ENCODE data around the gene DTX3. TPM values are rescaled to one million over a fixed set of nuclear protein-coding genes. Genes with fewer than 3 reads are reported as not detected.
A peak's percentile ranks its signal among the peaks of the same experiment; 100 is the strongest.

Gene DTX3
- total RNA-seq, 1 donor from 2014 or later: 18.3 TPM

- H3K27me3 Mint-ChIP-seq (ENCODE audit: low read depth, unreplicated experiment): peaks cover 11% of the 10 kb centered on the region
- no peak overlapping the region for H3K27ac Mint-ChIP-seq (ENCODE audit: unreplicated experiment)
- no peaks in the 10 kb centered on the region for H3K9me3 Mint-ChIP-seq (ENCODE audit: unreplicated experiment)
- FAIRE-seq: no peak
- peaks cover 14% of the 10 kb centered on the region for H3K36me3 Mint-ChIP-seq (ENCODE audit: low read depth, unreplicated experiment)
- Histone ChIP-seq H3K27me3 (ENCODE audit: insufficient read depth, low read length) (no peaks in the 10 kb centered on the region), H3K4me3 (ENCODE audit: insufficient read depth, low read depth, low read length) (no peak overlapping the region), H3K9me3 (ENCODE audit: insufficient read depth, low read depth, low read length) (no peaks in the 10 kb centered on the region), H3K79me2 (ENCODE audit: insufficient read depth, low read length) (no peaks in the 10 kb centered on the region), H3K36me3 (ENCODE audit: insufficient read depth, low read length) (no peaks in the 10 kb centered on the region), H3K27ac (ENCODE audit: low read depth, low read length) (no peak overlapping the region), H3K4me2 (ENCODE audit: low read length) (no peak overlapping the region), H2AFZ (ENCODE audit: low read depth, low read length) (no peak overlapping the region), H3K9ac (ENCODE audit: low read length) (no peak overlapping the region), H3K4me1 (ENCODE audit: insufficient read depth, low read length) (no peaks in the 10 kb centered on the region), H4K20me1 (ENCODE audit: insufficient read depth, low read length) (no peaks in the 10 kb centered on the region)
- no peak for DNase-seq (ENCODE audit: low read depth)
- TF ChIP-seq CTCF (IDR thresholded peaks at IDR 0.05; ENCODE audit: insufficient read depth, low read depth, low read length): no peak
- H3K4me1 Mint-ChIP-seq (ENCODE audit: low read depth, unreplicated experiment): peaks cover 1% of the 10 kb centered on the region
- H3K4me3 Mint-ChIP-seq (ENCODE audit: unreplicated experiment): no peak overlapping the region
These were observed 19.9 kb upstream of the DTX3 start for GRCh38 chr12:57584690-57585089.

GRCh38 chr12:57585156-57585555, 19.5 kb upstream of the DTX3 start:
- DNase-seq (ENCODE audit: low read depth) (no peak), FAIRE-seq (no peak)
- TF ChIP-seq CTCF (IDR thresholded peaks at IDR 0.05; ENCODE audit: insufficient read depth, low read depth, low read length): no peak
- TF ChIP-seq EZH2 (IDR thresholded peaks at IDR 0.05; ENCODE audit: insufficient read depth, low read length): no peak
- no peak overlapping the region for H3K9ac ChIP-seq (ENCODE audit: low read length)
- H3K36me3 ChIP-seq (ENCODE audit: insufficient read depth, low read length): no peaks in the 10 kb centered on the region
- H3K27me3 ChIP-seq (ENCODE audit: insufficient read depth, low read length): no peaks in the 10 kb centered on the region
- no peaks in the 10 kb centered on the region for H4K20me1 ChIP-seq (ENCODE audit: insufficient read depth, low read length)
- no peaks in the 10 kb centered on the region for H3K9me3 ChIP-seq (ENCODE audit: insufficient read depth, low read depth, low read length)
- no peak overlapping the region for H3K27ac ChIP-seq (ENCODE audit: low read depth, low read length)
- H3K4me3 ChIP-seq (ENCODE audit: insufficient read depth, low read depth, low read length): no peak overlapping the region
- H3K79me2 ChIP-seq (ENCODE audit: insufficient read depth, low read length): no peaks in the 10 kb centered on the region
- Mint-ChIP-seq H3K4me1 (ENCODE audit: low read depth, unreplicated experiment) (no peaks in the 10 kb centered on the region), H3K9me3 (ENCODE audit: unreplicated experiment) (no peaks in the 10 kb centered on the region), H3K27ac (ENCODE audit: unreplicated experiment) (no peak overlapping the region), H3K36me3 (ENCODE audit: low read depth, unreplicated experiment) (peaks cover 14% of the 10 kb centered on the region), H3K27me3 (ENCODE audit: low read depth, unreplicated experiment) (peaks cover 11% of the 10 kb centered on the region), H3K4me3 (ENCODE audit: unreplicated experiment) (no peak overlapping the region)
- no peak overlapping the region for H3K4me2 ChIP-seq (ENCODE audit: low read length)
- no peaks in the 10 kb centered on the region for H3K4me1 ChIP-seq (ENCODE audit: insufficient read depth, low read length)
- H2AFZ ChIP-seq (ENCODE audit: low read depth, low read length): no peak overlapping the region

GRCh38 chr12:57586128-57586527, 18.5 kb upstream of the DTX3 start:
- no peak for TF ChIP-seq EZH2 (IDR thresholded peaks at IDR 0.05; ENCODE audit: insufficient read depth, low read length)
- no peak for TF ChIP-seq CTCF (IDR thresholded peaks at IDR 0.05; ENCODE audit: insufficient read depth, low read depth, low read length)
- H3K4me3 Mint-ChIP-seq (ENCODE audit: unreplicated experiment): peak overlapping the region; percentile 17
- FAIRE-seq: no peak

More at GRCh38 chr12:57586128-57586527, 18.5 kb upstream of the DTX3 start:
- Histone ChIP-seq H3K4me2 (ENCODE audit: low read length) (no peak overlapping the region), H3K4me3 (ENCODE audit: insufficient read depth, low read depth, low read length) (no peak overlapping the region), H3K27me3 (ENCODE audit: insufficient read depth, low read length) (no peaks in the 10 kb centered on the region), H4K20me1 (ENCODE audit: insufficient read depth, low read length) (no peaks in the 10 kb centered on the region), H3K9ac (ENCODE audit: low read length) (no peak overlapping the region), H3K9me3 (ENCODE audit: insufficient read depth, low read depth, low read length) (no peaks in the 10 kb centered on the region), H2AFZ (ENCODE audit: low read depth, low read length) (no peak overlapping the region), H3K79me2 (ENCODE audit: insufficient read depth, low read length) (no peaks in the 10 kb centered on the region), H3K36me3 (ENCODE audit: insufficient read depth, low read length) (no peaks in the 10 kb centered on the region), H3K4me1 (ENCODE audit: insufficient read depth, low read length) (peaks cover 5% of the 10 kb centered on the region), H3K27ac (ENCODE audit: low read depth, low read length) (no peak overlapping the region)
- H3K4me1 Mint-ChIP-seq (ENCODE audit: low read depth, unreplicated experiment): no peaks in the 10 kb centered on the region
- DNase-seq (ENCODE audit: low read depth): no peak
- H3K36me3 Mint-ChIP-seq (ENCODE audit: low read depth, unreplicated experiment): peaks cover 12% of the 10 kb centered on the region
- peaks cover 11% of the 10 kb centered on the region for H3K27me3 Mint-ChIP-seq (ENCODE audit: low read depth, unreplicated experiment)
- no peak overlapping the region for H3K27ac Mint-ChIP-seq (ENCODE audit: unreplicated experiment)
- no peaks in the 10 kb centered on the region for H3K9me3 Mint-ChIP-seq (ENCODE audit: unreplicated experiment)
